GM12878 (cell line): ENCODE measurements around the gene PSMA2. TPM values are rescaled to one million over a fixed set of nuclear protein-coding genes. Genes with fewer than 3 reads are reported as not detected.
A peak's percentile ranks its signal among the peaks of the same experiment; 100 is the strongest.

Source experiments
- ATAC-seq: fragments of 200-7000 bp; cut with Tn5 transposase; 3 replicates; pipeline ENCODE4 v1.9.1; 2020; ENCODE audit warnings: mild to moderate bottlenecking, moderate library complexity
- BruUV-seq: library from RNA; stranded (reverse); fragments of 400-500 nt; replicated peaks from 2 replicates; lab custom pipeline; 2021; lab: Mats Ljungman, UMichigan
- CTCF ChIA-PET: fragments of 300-600 bp; sonication (Branson Sonifier 250); formaldehyde crosslinking; extraction: SDS; loops from one replicate; lab custom pipeline; 2021; ENCODE audit warnings: inconsistent platforms; lab: Yijun Ruan, JAX
- POLR2A ChIA-PET: fragments of 350-600 bp; formaldehyde crosslinking; extraction: SDS; loops from one replicate; lab custom pipeline; 2021; ENCODE audit warnings: inconsistent platforms; lab: Charles Lee
- RAD21 ChIA-PET: fragments of 300-600 bp; sonication (Branson Sonifier 250); formaldehyde crosslinking; loops from one replicate; lab custom pipeline; 2023; ENCODE audit warnings: antibody characterized with exemption; ENCODE audit not compliant: unreplicated experiment; lab: Charles Lee
- SMC1A ChIA-PET: fragments of 300-600 bp; sonication (Branson Sonifier 250); formaldehyde crosslinking; loops from one replicate; lab custom pipeline; 2023; ENCODE audit not compliant: unreplicated experiment, uncharacterized antibody; lab: Charles Lee
- DNase-seq: peaks from one replicate; pipeline ENCODE4 v3.0.0-alpha.2; 2011; ENCODE audit warnings: low read depth, low spot score
- FAIRE-seq: peaks from 3 replicates; lab custom pipeline; 2011; peaks lifted over from hg19 to GRCh38; lab: Jason Lieb, UNC
- H2AFZ ChIP-seq: 2 replicates; pipeline ENCODE4 v1.6.0; 2011; ENCODE audit warnings: low read depth, low read length, control low read depth; ENCODE audit not compliant: control insufficient read depth
- H3K27ac ChIP-seq: 2 replicates; pipeline ENCODE4 v1.5.1; 2011; ENCODE audit warnings: control low read depth; ENCODE audit not compliant: control insufficient read depth, insufficient read depth
- H3K27me3 ChIP-seq, 2 experiments: replicated peaks in 1 of 2; 2 replicates each; pipeline versions ENCODE4 v1.6.0 to v1.6.1; 2011; ENCODE audit warnings: low read length in 1 of 2; ENCODE audit not compliant: control insufficient read depth in 2 of 2, insufficient read depth in 2 of 2
- H3K36me3 ChIP-seq, 2 experiments: 2 replicates each; pipeline ENCODE4 v1.5.1; 2011; ENCODE audit warnings: low read length in 1 of 2; ENCODE audit not compliant: control insufficient read depth in 2 of 2, insufficient read depth in 2 of 2
- H3K4me1 ChIP-seq: 2 replicates; pipeline ENCODE4 v1.6.1; 2011; ENCODE audit warnings: mild to moderate bottlenecking, low read length, moderate library complexity, mixed read lengths; ENCODE audit not compliant: control insufficient read depth, insufficient read depth
- H3K4me2 ChIP-seq: 2 replicates; pipeline ENCODE4 v1.6.0; 2011; ENCODE audit warnings: control low read depth; ENCODE audit not compliant: control insufficient read depth, insufficient read depth
- H3K4me3 ChIP-seq: fragments of 200-600 bp; sonication (generic); 2 replicates; pipeline ENCODE4 v1.5.1; 2016
- H3K79me2 ChIP-seq: 2 replicates; pipeline ENCODE4 v1.6.0; 2011; ENCODE audit warnings: low read length; ENCODE audit not compliant: control insufficient read depth, insufficient read depth
- H3K9ac ChIP-seq: 2 replicates; pipeline ENCODE4 v1.8.0; 2011; ENCODE audit warnings: low read length, control low read depth, mixed read lengths; ENCODE audit not compliant: control insufficient read depth, insufficient read depth
- H3K9me3 ChIP-seq: replicated peaks from 3 replicates; pipeline ENCODE4 v1.5.1; 2011; ENCODE audit warnings: mild to moderate bottlenecking, low read length; ENCODE audit not compliant: control insufficient read depth, insufficient read depth
- H4K20me1 ChIP-seq: 2 replicates; pipeline ENCODE4 v1.6.0; 2011; ENCODE audit not compliant: control insufficient read depth, insufficient read depth
- BHLHE40 ChIP-seq, 2 experiments: fragments of 450-650 bp in 1 of 2; IDR thresholded peaks; 2 replicates each; pipeline ENCODE4 v1.6.1; 2011 to 2017; ENCODE audit warnings: low read depth in 2 of 2, borderline replicate concordance in 1 of 2, improper control_type of control experiment in 1 of 2, low read length in 1 of 2, mild to moderate bottlenecking in 1 of 2
- BMI1 ChIP-seq: fragments of 450-650 bp; IDR thresholded peaks from 2 replicates; pipeline ENCODE4 v1.6.1; 2016; ENCODE audit warnings: mild to moderate bottlenecking, moderate library complexity, borderline replicate concordance
- CBFB ChIP-seq: IDR thresholded peaks from 2 replicates; pipeline ENCODE4 v1.6.1; 2016; ENCODE audit warnings: antibody characterized with exemption, low read depth
- CBX5 ChIP-seq: sonication (generic); IDR thresholded peaks from 2 replicates; pipeline ENCODE4 v1.6.1; 2016; ENCODE audit warnings: low read depth, moderate library complexity, mild to moderate bottlenecking, inconsistent platforms
- EED ChIP-seq: sonication (generic); IDR thresholded peaks from 2 replicates; pipeline ENCODE4 v1.6.1; 2016; ENCODE audit warnings: antibody characterized with exemption, low read depth
- GATAD2B ChIP-seq: fragments of 450-650 bp; conservative IDR thresholded peaks from 2 replicates; pipeline ENCODE4 v1.6.1; 2017; ENCODE audit warnings: low read depth, mild to moderate bottlenecking, moderate library complexity
- RAD21 ChIP-seq: IDR thresholded peaks from 2 replicates; pipeline ENCODE4 v1.6.1; 2011; ENCODE audit warnings: mild to moderate bottlenecking, low read depth, low read length, moderate library complexity; ENCODE audit not compliant: insufficient read depth
- RELA ChIP-seq: fragments of 450-650 bp; IDR thresholded peaks from 2 replicates; pipeline ENCODE4 v1.8.0; 2014; ENCODE audit warnings: borderline replicate concordance; ENCODE audit not compliant: partially characterized antibody
- SMC3 ChIP-seq: IDR thresholded peaks from 2 replicates; pipeline ENCODE4 v1.6.1; 2011; ENCODE audit warnings: low read length, improper control_type of control experiment, borderline replicate concordance
- SPI1 ChIP-seq: IDR thresholded peaks from 2 replicates; pipeline ENCODE4 v1.6.1; 2011; ENCODE audit warnings: low read depth, mild to moderate bottlenecking, low read length, moderate library complexity, borderline replicate concordance; ENCODE audit not compliant: insufficient read depth
- YY1 ChIP-seq: IDR thresholded peaks from 2 replicates; pipeline ENCODE4 v1.6.1; 2011; ENCODE audit warnings: low read depth, mild to moderate bottlenecking, low read length
- ZNF384 ChIP-seq: IDR thresholded peaks from 2 replicates; pipeline ENCODE4 v1.6.1; 2012; ENCODE audit warnings: low read depth, mild to moderate bottlenecking, low read length, improper control_type of control experiment, borderline replicate concordance
- WGBS: methylation state at CpG from one replicate; pipeline ENCODE4 v1.1.6; 2016; ENCODE audit warnings: low lambda C conversion rate; ENCODE audit not compliant: insufficient replicate concordance, insufficient coverage; ENCODE audit errors: missing lambda C conversion rate; 5-methylcytosine and 5-hydroxymethylcytosine counted together
- in situ Hi-C: fragments of 300-500 bp; cut with MboI; formaldehyde crosslinking; loops from 9 replicates; pipeline ENCODE4 v1.14.3; 2018; ENCODE audit warnings: mixed read lengths
- intact Hi-C: fragments of 100-400 bp; cut with micrococcal nuclease; formaldehyde crosslinking; loops from one replicate; pipeline ENCODE4 v1.14.2; 2022; ENCODE audit not compliant: unreplicated experiment
- polyA plus RNA-seq, 11 experiments: library from polyadenylated mRNA; depleted of rRNA in 4 of 11; unstranded in 6 of 11; stranded (reverse) in 5 of 11; fragments of >200 nt; fragmentation: Nextera tagmentation in 4 of 11; fragmentation: Illumina TruSeq in 1 of 11; extraction: Ambion mirVana in 4 of 11; extraction: Trizol in 1 of 11; gene quantifications; 1 replicate in 1 of 11; 2 replicates in 10 of 11; pipeline versions ENCODE4 v1.2.1 to v1.2.3, GENCODE V29; 2011 to 2016; ENCODE audit warnings: inconsistent platforms in 2 of 11, missing spikeins in 2 of 11, low read depth in 1 of 11
- total RNA-seq, 4 experiments: library from RNA; depleted of rRNA in 3 of 4; stranded (reverse); fragments of >200 nt in 3 of 4; fragmentation: Illumina TruSeq in 1 of 4; extraction: Trizol in 1 of 4; gene quantifications; 2 replicates each; pipeline versions ENCODE4 v1.2.1 to v1.2.3, GENCODE V29; 2013 to 2021
- TF ChIP-seq, protein P1 (sequence below): IDR thresholded peaks from 2 replicates; pipeline ENCODE4 v1.6.1; 2012; ENCODE audit warnings: low read depth, low read length, improper control_type of control experiment
- TF ChIP-seq, protein P2 (sequence below), 3 experiments: IDR thresholded peaks in 2 of 3; conservative IDR thresholded peaks in 1 of 3; 2 replicates each; pipeline ENCODE4 v1.5.1; 2011; ENCODE audit warnings: low read depth in 3 of 3, low read length in 3 of 3, mild to moderate bottlenecking in 3 of 3, control low read depth in 2 of 3, moderate library complexity in 2 of 3, inconsistent platforms in 1 of 3, mixed read lengths in 1 of 3; ENCODE audit not compliant: control insufficient read depth in 2 of 3, insufficient read depth in 1 of 3; ENCODE audit errors: extremely low read depth in 1 of 3

The PSMA2 gene
- total and polyA plus RNA-seq, 10 of the 15 experiments (the other 5 are each of a cell fraction or from before 2014, with no cell fraction given) = 129 to 1,223 (median 317) TPM

DNA sequence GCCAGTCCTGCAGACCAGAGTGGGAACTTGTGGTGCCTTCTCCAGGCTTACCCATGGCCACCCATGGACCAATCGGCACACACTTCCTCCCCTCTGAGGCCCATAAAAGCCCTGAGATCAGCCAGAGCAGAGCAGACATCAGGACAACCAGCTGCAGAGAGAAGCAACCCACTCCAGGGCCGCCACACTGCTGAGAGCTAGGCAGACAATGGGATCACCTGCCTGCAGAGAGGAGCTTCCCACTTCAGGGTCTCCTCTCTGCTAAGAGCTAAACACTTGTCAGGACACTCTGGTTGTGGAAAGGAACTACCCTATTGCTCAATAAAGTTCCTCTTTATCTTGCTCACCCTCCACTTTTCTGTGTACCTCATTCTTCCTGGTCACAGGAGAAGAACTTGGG lies 54.1 kb downstream of the PSMA2 start (continued):
- TF ChIP-seq CBFB = no peak

DNA sequence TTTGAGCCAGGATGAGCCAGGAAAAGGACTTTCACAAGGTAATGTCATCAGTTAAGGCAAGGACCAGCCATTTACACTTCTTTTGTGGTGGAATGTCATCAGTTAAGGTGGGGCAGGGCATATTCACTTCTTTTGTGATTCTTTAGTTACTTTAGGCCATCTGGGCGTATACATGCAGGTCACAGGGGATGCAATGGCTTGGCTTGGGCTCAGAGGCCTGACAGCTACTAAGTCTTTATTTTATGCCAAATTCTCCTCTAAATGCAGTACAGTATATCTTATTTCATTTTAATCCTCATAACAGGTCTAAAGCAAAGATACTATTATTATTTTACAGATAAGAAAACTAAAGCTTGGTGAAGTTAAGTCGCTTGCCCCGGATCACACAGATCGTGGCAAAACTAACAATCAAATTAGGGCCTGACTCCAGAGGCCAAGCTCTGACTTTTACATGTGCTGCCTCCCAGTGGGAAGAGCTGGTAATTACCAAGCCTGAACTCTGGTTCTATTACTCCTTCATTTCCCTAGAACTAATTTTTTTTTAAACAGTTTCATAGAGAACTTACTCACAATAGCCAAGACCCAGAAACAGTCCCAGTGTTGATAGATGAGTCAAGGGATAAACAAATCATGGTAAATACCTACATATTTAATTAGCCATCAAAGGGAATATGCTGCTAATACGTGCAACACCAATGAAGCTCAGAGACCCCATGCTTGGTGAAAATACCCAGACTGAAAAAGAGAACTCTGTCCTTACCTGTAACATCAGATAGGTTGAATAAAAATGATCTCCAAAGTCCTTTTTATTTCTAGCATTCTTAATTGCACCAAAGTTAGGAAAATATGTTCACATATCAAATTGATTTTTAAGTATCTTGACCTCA lies 55.5 kb downstream of the PSMA2 start:
- no peaks in the 10 kb centered on the region for H4K20me1 ChIP-seq
- no TSS peak for BruUV-seq
- no peaks in the 10 kb centered on the region for H3K4me1 ChIP-seq
- WGBS = 14% methylated on average over 5 of the region's 5 CpGs
- ChIA-PET SMC1A (interaction anchor here (0.5 to 2.0 kb wide), 18 partner anchors 9 to 952 kb away, joined by 3 to 13 read pairs (median 3); partner anchors contain the start of gene MRPL32), RAD21 (interaction anchor here (0.6 to 2.7 kb wide), 12 partner anchors 9 to 992 kb away, joined by 3 to 13 read pairs (median 4); no protein-coding TSS in a partner anchor), CTCF (interaction anchor here (0.5 to 2.9 kb wide), 31 partner anchors 9 to 955 kb away, joined by 3 to 22 read pairs (median 4); partner anchors contain the start of genes MRPL32 and PSMA2), POLR2A (no interaction called here)
- ATAC-seq (peak; percentile 93), FAIRE-seq (peak; percentile 87), DNase-seq (no peak)
- H3K27me3 ChIP-seq = no peaks in the 10 kb centered on the region
- intact Hi-C loops (loop anchor here (5.0 kb wide), 1 partner anchor 934 kb away; no protein-coding TSS in a partner anchor), in situ Hi-C loops (no loop called here)
- no peak overlapping the region for H3K9ac ChIP-seq
- H3K36me3 ChIP-seq = no peaks in the 10 kb centered on the region
- H3K4me3 ChIP-seq = no peak overlapping the region
- no peak overlapping the region for H2AFZ ChIP-seq
- TF ChIP-seq, protein P1, sequence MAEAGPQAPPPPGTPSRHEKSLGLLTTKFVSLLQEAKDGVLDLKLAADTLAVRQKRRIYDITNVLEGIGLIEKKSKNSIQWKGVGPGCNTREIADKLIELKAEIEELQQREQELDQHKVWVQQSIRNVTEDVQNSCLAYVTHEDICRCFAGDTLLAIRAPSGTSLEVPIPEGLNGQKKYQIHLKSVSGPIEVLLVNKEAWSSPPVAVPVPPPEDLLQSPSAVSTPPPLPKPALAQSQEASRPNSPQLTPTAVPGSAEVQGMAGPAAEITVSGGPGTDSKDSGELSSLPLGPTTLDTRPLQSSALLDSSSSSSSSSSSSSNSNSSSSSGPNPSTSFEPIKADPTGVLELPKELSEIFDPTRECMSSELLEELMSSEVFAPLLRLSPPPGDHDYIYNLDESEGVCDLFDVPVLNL = no peak
- TF ChIP-seq BHLHE40 (IDR thresholded peaks at IDR 0.05; ENCODE audit: borderline replicate concordance in 1 of 2, low read depth in 2 of 2, low read length in 1 of 2) (0 out of 4 replicates have a peak, but pooled peaks of 1 of the 2 experiments have one; percentile 29), RAD21 (peak; percentile 70), YY1 (peak; percentile 38; the same call in 1 of the 2 replicates), GATAD2B (no peak), SMC3 (peak; percentile 84), BMI1 (no peak), CBX5 (no peak), ZNF384 (peak; percentile 36; the same call in 1 of the 2 replicates), EED (no peak), RELA (no peak), SPI1 (no peak)
- TF ChIP-seq, protein P2, sequence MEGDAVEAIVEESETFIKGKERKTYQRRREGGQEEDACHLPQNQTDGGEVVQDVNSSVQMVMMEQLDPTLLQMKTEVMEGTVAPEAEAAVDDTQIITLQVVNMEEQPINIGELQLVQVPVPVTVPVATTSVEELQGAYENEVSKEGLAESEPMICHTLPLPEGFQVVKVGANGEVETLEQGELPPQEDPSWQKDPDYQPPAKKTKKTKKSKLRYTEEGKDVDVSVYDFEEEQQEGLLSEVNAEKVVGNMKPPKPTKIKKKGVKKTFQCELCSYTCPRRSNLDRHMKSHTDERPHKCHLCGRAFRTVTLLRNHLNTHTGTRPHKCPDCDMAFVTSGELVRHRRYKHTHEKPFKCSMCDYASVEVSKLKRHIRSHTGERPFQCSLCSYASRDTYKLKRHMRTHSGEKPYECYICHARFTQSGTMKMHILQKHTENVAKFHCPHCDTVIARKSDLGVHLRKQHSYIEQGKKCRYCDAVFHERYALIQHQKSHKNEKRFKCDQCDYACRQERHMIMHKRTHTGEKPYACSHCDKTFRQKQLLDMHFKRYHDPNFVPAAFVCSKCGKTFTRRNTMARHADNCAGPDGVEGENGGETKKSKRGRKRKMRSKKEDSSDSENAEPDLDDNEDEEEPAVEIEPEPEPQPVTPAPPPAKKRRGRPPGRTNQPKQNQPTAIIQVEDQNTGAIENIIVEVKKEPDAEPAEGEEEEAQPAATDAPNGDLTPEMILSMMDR (IDR thresholded peaks at IDR 0.05 in 2 of 3, conservative IDR thresholded peaks at IDR 0.05 in 1 of 3; ENCODE audit: control insufficient read depth in 2 of 3, extremely low read depth in 1 of 3, insufficient read depth in 1 of 3, low read depth in 3 of 3, low read length in 3 of 3) = peak; percentile 76 to 86 (median 81)
- H3K9me3 ChIP-seq = no peaks in the 10 kb centered on the region
- H3K27ac ChIP-seq = no peak overlapping the region
- no peaks in the 10 kb centered on the region for H3K79me2 ChIP-seq
- H3K4me2 ChIP-seq = no peak overlapping the region
